ENCODE results near the gene HOXA4. TPM values are rescaled to one million over a fixed set of nuclear protein-coding genes. Genes with fewer than 3 reads are reported as not detected.

Gene HOXA4
- total and polyA plus RNA-seq, 10 of the 15 experiments (the other 5 are each of a cell fraction or from before 2014, with no cell fraction given): 0.07 TPM; not detected in 9

GRCh38 chr7:27150568-27151340 is 20.2 kb upstream of the HOXA4 start:
- Histone ChIP-seq H3K4me2 (ENCODE audit: control insufficient read depth, insufficient read depth) (peak overlapping the region; percentile 91), H3K4me3 (peak overlapping the region; percentile 67), H3K9me3 (replicated peaks; ENCODE audit: control insufficient read depth, insufficient read depth, low read length) (no peaks in the 10 kb centered on the region; the same call in 2 of the 3 replicates), H3K27ac (ENCODE audit: control insufficient read depth, insufficient read depth) (no peak overlapping the region), H4K20me1 (ENCODE audit: control insufficient read depth, insufficient read depth) (no peaks in the 10 kb centered on the region), H3K4me1 (ENCODE audit: control insufficient read depth, insufficient read depth, low read length) (no peaks in the 10 kb centered on the region; the same call in 1 of the 2 replicates), H3K36me3 (ENCODE audit: control insufficient read depth in 2 of 2, insufficient read depth in 2 of 2, low read length in 1 of 2) (no peaks in the 10 kb centered on the region), H3K79me2 (ENCODE audit: control insufficient read depth, insufficient read depth, low read length) (no peaks in the 10 kb centered on the region), H3K9ac (ENCODE audit: control insufficient read depth, insufficient read depth, low read length) (no peak overlapping the region), H2AFZ (ENCODE audit: control insufficient read depth, low read depth, low read length) (peak overlapping the region; percentile 77), H3K27me3 (replicated peaks in 1 of 2; ENCODE audit: control insufficient read depth in 2 of 2, insufficient read depth in 2 of 2, low read length in 1 of 2) (peaks cover 20 to 60% of the 10 kb centered on the region in 2 experiments)
- SMC1A ChIA-PET (ENCODE audit: uncharacterized antibody, unreplicated experiment): interaction anchor here (0.6 to 3.2 kb wide), 15 partner anchors 8 to 1258 kb away, joined by 3 to 17 read pairs (median 4); partner anchors contain the start of gene SKAP2
- ATAC-seq (peak; percentile 96), FAIRE-seq (peak; percentile 13), DNase-seq (ENCODE audit: low read depth, low spot score) (no peak)
- BruUV-seq (replicated peaks): no TSS peak
- RAD21 ChIA-PET (ENCODE audit: unreplicated experiment): interaction anchor here (0.8 to 2.8 kb wide), 13 partner anchors 11 to 781 kb away, joined by 3 to 10 read pairs (median 4); partner anchors contain the start of gene HOXA1
- in situ Hi-C loops (cut with MboI) (loop anchor here (25.0 kb wide), 1 partner anchor 1063 kb away; no protein-coding TSS in a partner anchor), intact Hi-C loops (cut with micrococcal nuclease; ENCODE audit: unreplicated experiment) (no loop called here)
- POLR2A ChIA-PET: interaction anchor here (1.0 to 1.2 kb wide), 2 partner anchors 52 to 67 kb away, joined by 3 read pairs; no protein-coding TSS in a partner anchor
- CTCF ChIA-PET: interaction anchor here (0.5 to 5.5 kb wide), 23 partner anchors 8 to 1256 kb away, joined by 3 to 38 read pairs (median 4); partner anchors contain the start of gene HOXA1
- 1% methylated on average over 51 of the region's 58 CpGs for WGBS (ENCODE audit: insufficient coverage, insufficient replicate concordance, low lambda C conversion rate, missing lambda C conversion rate)
- TF ChIP-seq DPF2 (IDR thresholded peaks at IDR 0.05) (peak; percentile 57; the same call in 1 of the 2 replicates), BRCA1 (IDR thresholded peaks at IDR 0.05; ENCODE audit: low read depth, low read length) (no peak), ETV6 (conservative IDR thresholded peaks at IDR 0.05 in 1 of 2, IDR thresholded peaks at IDR 0.05 in 1 of 2; ENCODE audit: borderline replicate concordance in 1 of 2, low read depth in 1 of 2) (no peak), BMI1 (IDR thresholded peaks at IDR 0.05; ENCODE audit: borderline replicate concordance) (no peak), RAD21 (IDR thresholded peaks at IDR 0.05; ENCODE audit: insufficient read depth, low read depth, low read length) (peak; percentile 30; the same call in 1 of the 2 replicates), ZZZ3 (IDR thresholded peaks at IDR 0.05; ENCODE audit: control insufficient read depth, insufficient read length, low read depth) (no peak), ZNF622 (IDR thresholded peaks at IDR 0.05) (no peak), USF1 (IDR thresholded peaks at IDR 0.05; ENCODE audit: borderline replicate concordance, extremely low read length, insufficient read depth, low read depth, low read length) (no peak), CEBPZ (IDR thresholded peaks at IDR 0.05; ENCODE audit: low read depth, low read length) (no peak), ZNF24 (IDR thresholded peaks at IDR 0.05) (no peak), CHD1 (IDR thresholded peaks at IDR 0.05; ENCODE audit: low read depth, low read length) (no peak), SUZ12 (IDR thresholded peaks at IDR 0.05; ENCODE audit: unreplicated experiment) (no peak)
- TF ChIP-seq, protein P1, sequence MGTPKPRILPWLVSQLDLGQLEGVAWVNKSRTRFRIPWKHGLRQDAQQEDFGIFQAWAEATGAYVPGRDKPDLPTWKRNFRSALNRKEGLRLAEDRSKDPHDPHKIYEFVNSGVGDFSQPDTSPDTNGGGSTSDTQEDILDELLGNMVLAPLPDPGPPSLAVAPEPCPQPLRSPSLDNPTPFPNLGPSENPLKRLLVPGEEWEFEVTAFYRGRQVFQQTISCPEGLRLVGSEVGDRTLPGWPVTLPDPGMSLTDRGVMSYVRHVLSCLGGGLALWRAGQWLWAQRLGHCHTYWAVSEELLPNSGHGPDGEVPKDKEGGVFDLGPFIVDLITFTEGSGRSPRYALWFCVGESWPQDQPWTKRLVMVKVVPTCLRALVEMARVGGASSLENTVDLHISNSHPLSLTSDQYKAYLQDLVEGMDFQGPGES (IDR thresholded peaks at IDR 0.05): no peak
